ENCODE results near the gene GTSE1. TPM values are rescaled to one million over a fixed set of nuclear protein-coding genes. Genes with fewer than 3 reads are reported as not detected.

GTSE1 gene
- total and polyA plus RNA-seq, 2 experiments from 2014 or later = 6.1 to 8.0 TPM

- Histone ChIP-seq H3K9me3 (ENCODE audit: low read depth) (peaks cover 3% of the 10 kb centered on the region), H3K9ac (no peak overlapping the region), H4K20me1 (ENCODE audit: insufficient read depth) (no peaks in the 10 kb centered on the region), H3K9me2 (ENCODE audit: insufficient read depth) (no peaks in the 10 kb centered on the region), H3F3A (ENCODE audit: insufficient read depth) (no peaks in the 10 kb centered on the region), H3K27me3 (replicated peaks; ENCODE audit: insufficient read depth) (no peaks in the 10 kb centered on the region), H3K4me3 (no peak overlapping the region), H2AFZ (no peak overlapping the region), H3K4me2 (ENCODE audit: unreplicated experiment) (no peak overlapping the region), H3K79me2 (ENCODE audit: insufficient read depth) (no peaks in the 10 kb centered on the region), H3K27ac (no peak overlapping the region), H3K36me3 (ENCODE audit: low read depth) (no peaks in the 10 kb centered on the region), H3K4me1 (ENCODE audit: insufficient read depth) (no peaks in the 10 kb centered on the region)
- in situ Hi-C loops (cut with MboI) = no loop called here
- TF ChIP-seq EZH2phosphoT487 (IDR thresholded peaks at IDR 0.05; ENCODE audit: insufficient read depth, low read depth) (no peak), EZH2 (IDR thresholded peaks at IDR 0.05; ENCODE audit: insufficient read depth, poor library complexity, severe bottlenecking) (no peak)
- 31 to 32% methylated on average over 2 of the region's 2 CpGs for WGBS, 2 experiments (ENCODE audit: low coverage in 1 of 2, low lambda C conversion rate in 2 of 2, missing lambda C conversion rate in 2 of 2)
- no peak for DNase-seq
These were observed 75.1 kb downstream of the GTSE1 start for GRCh38 chr22:46371623-46372226.

GRCh38 chr22:46372686-46373085 lies 76.0 kb downstream of the GTSE1 start:
- in situ Hi-C loops (cut with MboI) = no loop called here
- H3K79me2 ChIP-seq (ENCODE audit: insufficient read depth) = no peaks in the 10 kb centered on the region
- 70 to 75% methylated on average over 18 of the region's 18 CpGs for WGBS, 2 experiments (ENCODE audit: low coverage in 1 of 2, low lambda C conversion rate in 2 of 2, missing lambda C conversion rate in 2 of 2)

GRCh38 chr22:46373159-46373558 lies 76.5 kb downstream of the GTSE1 start:
- no peak for TF ChIP-seq EZH2 (IDR thresholded peaks at IDR 0.05; ENCODE audit: insufficient read depth, poor library complexity, severe bottlenecking)
- Histone ChIP-seq H3K9ac (no peak overlapping the region), H3K4me3 (no peak overlapping the region), H3K79me2 (ENCODE audit: insufficient read depth) (no peaks in the 10 kb centered on the region), H3K27ac (no peak overlapping the region), H3K27me3 (replicated peaks; ENCODE audit: insufficient read depth) (no peaks in the 10 kb centered on the region), H4K20me1 (ENCODE audit: insufficient read depth) (no peaks in the 10 kb centered on the region), H3K9me3 (ENCODE audit: low read depth) (peaks cover 3% of the 10 kb centered on the region), H3K4me2 (ENCODE audit: unreplicated experiment) (no peak overlapping the region), H3K4me1 (ENCODE audit: insufficient read depth) (no peaks in the 10 kb centered on the region), H2AFZ (no peak overlapping the region), H3F3A (ENCODE audit: insufficient read depth) (no peaks in the 10 kb centered on the region), H3K9me2 (ENCODE audit: insufficient read depth) (no peaks in the 10 kb centered on the region), H3K36me3 (ENCODE audit: low read depth) (no peaks in the 10 kb centered on the region)
- DNase-seq = no peak
- in situ Hi-C loops (cut with MboI) = no loop called here
- 51 to 58% methylated on average over 8 of the region's 8 CpGs for WGBS, 2 experiments (ENCODE audit: low coverage in 1 of 2, low lambda C conversion rate in 2 of 2, missing lambda C conversion rate in 2 of 2)

More at GRCh38 chr22:46372686-46373085, 76.0 kb downstream of the GTSE1 start:
- H3K9ac ChIP-seq = no peak overlapping the region
- H4K20me1 ChIP-seq (ENCODE audit: insufficient read depth) = no peaks in the 10 kb centered on the region
- H3K9me2 ChIP-seq (ENCODE audit: insufficient read depth) = no peaks in the 10 kb centered on the region
- no peak overlapping the region for H2AFZ ChIP-seq
- no peak overlapping the region for H3K4me2 ChIP-seq (ENCODE audit: unreplicated experiment)
- no peaks in the 10 kb centered on the region for H3K36me3 ChIP-seq (ENCODE audit: low read depth)
- no peaks in the 10 kb centered on the region for H3K27me3 ChIP-seq (replicated peaks; ENCODE audit: insufficient read depth)
- no peaks in the 10 kb centered on the region for H3F3A ChIP-seq (ENCODE audit: insufficient read depth)
- H3K9me3 ChIP-seq (ENCODE audit: low read depth) = peaks cover 3% of the 10 kb centered on the region
- H3K4me3 ChIP-seq = no peak overlapping the region
- TF ChIP-seq EZH2phosphoT487 (IDR thresholded peaks at IDR 0.05; ENCODE audit: insufficient read depth, low read depth) (no peak), EZH2 (IDR thresholded peaks at IDR 0.05; ENCODE audit: insufficient read depth, poor library complexity, severe bottlenecking) (no peak)
- DNase-seq = no peak
- no peaks in the 10 kb centered on the region for H3K4me1 ChIP-seq (ENCODE audit: insufficient read depth)
- no peak overlapping the region for H3K27ac ChIP-seq

- no peak overlapping the region for H2AFZ ChIP-seq
- WGBS, 2 experiments (ENCODE audit: low coverage in 1 of 2, low lambda C conversion rate in 2 of 2, missing lambda C conversion rate in 2 of 2) = 68 to 73% methylated on average over 31 of the region's 31 CpGs
- no peak for DNase-seq
- H3K27me3 ChIP-seq (replicated peaks; ENCODE audit: insufficient read depth) = no peaks in the 10 kb centered on the region; the same call in 1 of the 2 replicates
- no peaks in the 10 kb centered on the region for H3K79me2 ChIP-seq (ENCODE audit: insufficient read depth)
- H3K36me3 ChIP-seq (ENCODE audit: low read depth) = no peaks in the 10 kb centered on the region
- H3F3A ChIP-seq (ENCODE audit: insufficient read depth) = no peaks in the 10 kb centered on the region
- no peaks in the 10 kb centered on the region for H4K20me1 ChIP-seq (ENCODE audit: insufficient read depth)
- no peak overlapping the region for H3K4me2 ChIP-seq (ENCODE audit: unreplicated experiment)
- H3K27ac ChIP-seq = no peak overlapping the region
- in situ Hi-C loops (cut with MboI) = no loop called here
- TF ChIP-seq EZH2phosphoT487 (IDR thresholded peaks at IDR 0.05; ENCODE audit: insufficient read depth, low read depth) (no peak), EZH2 (IDR thresholded peaks at IDR 0.05; ENCODE audit: insufficient read depth, poor library complexity, severe bottlenecking) (no peak)
- peaks cover 3% of the 10 kb centered on the region for H3K9me3 ChIP-seq (ENCODE audit: low read depth)
- H3K9me2 ChIP-seq (ENCODE audit: insufficient read depth) = no peaks in the 10 kb centered on the region
- no peak overlapping the region for H3K9ac ChIP-seq
- no peaks in the 10 kb centered on the region for H3K4me1 ChIP-seq (ENCODE audit: insufficient read depth)
- no peak overlapping the region for H3K4me3 ChIP-seq
These were observed 77.4 kb downstream of the GTSE1 start for GRCh38 chr22:46373921-46374662.
